ENCODE measurements around the gene AEBP1.

Gene AEBP1

GRCh38 chr7:44158873-44159631 is 54.9 kb downstream of the AEBP1 start:
- no peak for DNase-seq

GRCh38 chr7:44159824-44160630 is 55.9 kb downstream of the AEBP1 start:
- no peak for DNase-seq

GRCh38 chr7:44161371-44161770 is 57.2 kb downstream of the AEBP1 start:
- no peak for DNase-seq

GRCh38 chr7:44162179-44162578 is 58.0 kb downstream of the AEBP1 start:
- DNase-seq: no peak

- no peak for DNase-seq
These were observed 58.7 kb downstream of the AEBP1 start for GRCh38 chr7:44162785-44163395.

- no peak for DNase-seq
These were observed 59.4 kb downstream of the AEBP1 start for GRCh38 chr7:44163591-44163990.
